GM10847 (cell line): Measurements from ENCODE around the gene CCDC92.

Experiments used
- POLR2A ChIP-seq: IDR thresholded peaks from 2 replicates; pipeline ENCODE4 v1.6.1; 2011; ENCODE audit not compliant: insufficient read length; ENCODE audit errors: extremely low read depth

Gene CCDC92

DNA sequence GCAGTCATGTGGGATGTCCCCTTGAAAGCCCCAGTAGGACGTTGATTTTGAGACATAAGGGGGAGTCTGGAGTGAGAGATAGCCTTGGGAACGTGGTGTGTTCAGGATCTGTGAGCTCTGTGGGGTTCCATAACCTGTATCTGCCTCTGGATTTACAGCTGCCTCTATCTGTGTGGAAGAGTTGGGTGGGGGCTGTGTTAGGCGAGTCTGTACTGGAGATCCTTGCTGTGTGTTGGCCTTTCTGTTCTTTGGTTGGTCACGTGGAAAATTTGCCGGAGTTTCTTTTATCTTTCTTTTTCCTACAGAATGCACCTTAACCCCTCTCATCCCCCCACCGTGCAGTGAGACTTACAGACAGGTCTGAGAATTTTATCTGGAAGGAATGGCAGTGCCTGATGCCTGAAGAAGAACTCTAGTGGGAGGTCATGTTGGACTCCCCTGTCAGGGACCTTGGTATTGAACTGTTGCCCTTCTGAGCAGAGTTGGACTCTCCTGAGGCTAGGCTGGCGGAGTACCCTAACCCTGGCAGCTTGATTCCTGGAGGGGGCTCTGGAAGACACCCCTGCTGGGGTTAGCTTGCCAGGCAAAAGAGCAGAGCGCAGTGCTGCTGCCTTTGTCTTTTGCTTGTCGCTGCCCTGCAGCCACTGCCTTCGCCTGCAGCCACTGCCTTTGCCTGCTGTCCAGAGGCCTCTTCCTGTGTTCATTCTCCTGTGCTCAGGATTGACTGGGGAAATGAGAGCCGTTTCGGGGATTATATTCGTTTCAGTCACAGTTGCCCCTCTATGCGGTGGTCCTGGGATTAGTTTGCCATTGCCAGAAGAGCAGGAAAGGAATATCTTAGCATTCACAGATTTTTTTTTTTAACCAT lies 34.4 kb upstream of the CCDC92 start:
- no peak for TF ChIP-seq POLR2A

DNA sequence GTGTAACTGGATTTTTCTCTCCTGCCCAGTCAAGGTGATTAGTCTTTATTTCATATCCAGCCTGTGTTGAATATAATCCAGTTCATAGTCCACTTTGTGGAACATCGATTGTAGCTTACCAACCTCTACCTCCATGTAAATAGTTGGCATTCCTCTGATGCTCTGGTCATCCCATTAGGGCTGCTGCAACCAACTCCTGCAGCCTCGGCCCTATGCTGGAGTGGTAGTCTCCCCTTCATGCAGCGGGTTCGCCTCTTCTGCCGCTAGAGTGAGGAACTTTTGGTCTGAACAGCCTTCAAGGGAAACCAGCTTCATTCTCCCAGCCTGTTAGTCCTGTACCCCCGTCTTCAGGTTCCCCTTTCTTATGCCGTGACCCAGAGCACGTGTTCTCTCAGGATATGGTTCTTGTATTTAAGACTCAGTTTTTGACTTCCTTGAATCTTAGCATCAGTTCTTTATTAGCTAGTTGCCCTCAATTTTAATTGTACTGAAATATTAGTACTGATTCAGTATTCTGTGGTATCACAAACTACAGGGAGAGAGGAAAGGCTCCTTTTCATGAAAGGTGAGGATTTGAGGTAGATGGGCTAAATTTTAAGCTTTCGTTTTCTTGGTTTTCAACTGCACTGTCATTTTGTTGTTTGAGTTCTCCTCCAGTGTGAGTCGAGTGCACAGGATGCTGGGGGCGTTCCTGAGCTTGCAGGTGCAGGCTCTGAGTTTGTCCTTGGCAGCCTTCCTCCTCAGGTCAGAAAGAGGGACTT lies 33.6 kb upstream of the CCDC92 start:
- TF ChIP-seq POLR2A, result no peak

DNA sequence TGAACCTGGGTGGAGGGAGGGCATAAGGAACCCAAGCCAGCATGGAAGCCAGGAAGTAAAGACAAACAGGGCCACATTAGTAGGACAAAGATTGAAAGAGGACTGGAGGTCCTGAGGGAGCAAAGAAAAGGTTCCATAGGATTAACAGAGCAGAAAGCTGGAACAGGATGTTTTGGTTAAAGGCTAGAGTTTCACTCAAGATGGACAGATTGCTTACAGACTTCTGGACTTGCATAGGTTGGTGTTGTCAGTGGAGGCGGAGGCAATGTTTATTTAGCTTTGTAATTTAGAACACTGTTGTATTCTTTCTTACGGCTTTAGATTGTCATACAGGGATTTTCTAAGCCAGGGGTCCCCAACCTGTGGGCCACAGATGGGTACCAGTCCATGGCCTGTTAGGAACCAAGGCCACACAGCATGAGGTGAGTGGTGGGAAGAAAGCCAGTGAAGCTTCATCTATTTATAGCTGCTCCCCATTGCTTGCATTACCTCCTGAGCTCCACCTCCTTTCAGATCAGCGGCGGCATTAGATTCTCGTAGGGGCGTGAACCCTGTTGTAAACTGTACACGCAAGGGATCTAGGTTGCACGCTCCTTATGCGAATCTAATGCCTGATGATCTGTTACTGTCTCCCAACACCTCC lies 31.7 kb upstream of the CCDC92 start:
- no peak for TF ChIP-seq POLR2A

DNA sequence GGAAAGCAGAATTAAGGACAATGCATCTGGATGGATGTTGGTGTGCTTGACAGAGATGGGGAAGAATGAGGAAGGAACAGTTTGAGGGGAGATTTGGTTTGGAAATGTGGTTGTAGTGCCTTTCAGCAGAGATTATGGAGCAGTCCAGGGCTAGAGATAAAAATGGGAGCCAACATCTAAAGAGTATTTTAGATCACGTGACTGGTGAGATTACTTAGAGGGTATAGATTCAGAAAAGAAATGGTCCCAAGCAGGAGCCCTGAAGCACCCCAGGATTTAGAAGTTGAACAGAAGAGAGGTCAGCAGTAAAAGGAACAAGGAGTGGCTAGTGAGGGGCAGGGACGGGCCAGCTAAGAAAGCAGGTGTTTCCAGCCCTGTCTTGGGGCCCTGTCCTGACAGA lies 30.0 kb upstream of the CCDC92 start:
- TF ChIP-seq POLR2A, result no peak

DNA sequence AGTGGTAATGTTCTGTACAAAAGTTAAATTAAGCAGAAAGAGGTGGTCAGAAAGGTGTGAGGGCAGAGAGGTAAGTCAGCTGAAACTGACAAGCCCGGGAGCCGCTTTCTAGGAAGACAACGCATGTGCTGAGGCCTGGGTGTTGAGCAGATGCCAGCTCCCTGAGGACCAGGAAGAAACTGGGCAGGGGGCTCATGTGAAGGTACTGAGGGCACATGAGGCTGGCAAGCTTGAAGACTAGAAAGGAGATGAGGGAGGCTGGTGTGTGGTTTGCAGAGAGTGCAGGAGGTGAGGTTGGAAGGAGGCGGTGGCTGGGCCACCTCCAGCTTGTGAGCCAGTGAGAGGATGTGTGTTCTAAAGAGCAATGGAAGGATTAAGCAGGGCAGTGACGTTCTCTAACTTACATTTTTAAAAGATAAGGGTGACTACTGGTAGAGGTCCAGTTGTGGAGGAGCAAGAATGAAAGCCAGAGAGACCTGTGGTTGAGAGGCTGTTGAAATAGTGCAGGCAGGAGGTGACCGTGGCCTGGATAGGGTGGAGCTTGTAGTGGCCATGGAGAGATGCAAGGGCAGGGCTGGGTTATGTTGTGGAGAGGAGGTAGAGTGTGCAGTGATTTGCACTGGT lies 29.5 kb upstream of the CCDC92 start:
- no peak for TF ChIP-seq POLR2A

DNA sequence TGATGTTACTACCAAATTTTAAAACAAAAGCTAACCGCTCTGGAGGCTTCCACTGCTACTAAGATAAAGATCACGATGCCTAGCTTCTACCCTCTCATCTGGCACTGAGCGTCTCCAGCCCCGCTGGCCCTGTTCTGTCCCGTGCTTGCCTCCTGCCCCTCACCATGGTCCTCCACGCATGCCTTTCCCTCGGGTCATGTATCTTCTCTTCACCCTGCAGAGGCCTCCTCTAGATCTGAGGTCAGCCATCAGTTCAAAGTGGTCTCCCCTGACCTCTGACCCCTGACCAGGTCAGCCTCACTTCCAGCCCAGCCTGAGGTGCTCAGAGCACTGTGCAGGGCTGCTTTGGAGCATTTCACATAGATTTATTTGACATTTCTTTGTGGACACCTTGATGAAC lies 28.7 kb upstream of the CCDC92 start:
- no peak for TF ChIP-seq POLR2A

DNA sequence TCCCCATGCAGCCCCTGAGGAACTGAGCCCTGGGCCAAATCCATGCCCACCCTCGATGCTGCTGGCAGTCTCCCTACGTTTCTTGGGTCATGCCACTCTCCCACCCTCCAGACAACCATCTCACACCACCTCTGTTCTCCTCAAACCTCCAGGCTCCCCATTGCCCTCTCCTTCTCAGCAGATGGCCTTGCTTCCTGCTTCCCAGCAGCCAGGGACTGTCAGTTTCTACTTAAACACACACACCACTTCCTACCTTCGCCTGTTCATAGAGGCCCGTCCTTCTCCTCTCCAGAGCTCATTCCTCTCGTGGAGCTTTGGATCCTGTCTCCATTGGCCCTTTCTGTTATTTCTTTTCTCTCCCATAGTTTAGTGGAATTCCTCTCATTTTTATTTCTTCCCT lies 27.5 kb upstream of the CCDC92 start:
- TF ChIP-seq POLR2A, result no peak

DNA sequence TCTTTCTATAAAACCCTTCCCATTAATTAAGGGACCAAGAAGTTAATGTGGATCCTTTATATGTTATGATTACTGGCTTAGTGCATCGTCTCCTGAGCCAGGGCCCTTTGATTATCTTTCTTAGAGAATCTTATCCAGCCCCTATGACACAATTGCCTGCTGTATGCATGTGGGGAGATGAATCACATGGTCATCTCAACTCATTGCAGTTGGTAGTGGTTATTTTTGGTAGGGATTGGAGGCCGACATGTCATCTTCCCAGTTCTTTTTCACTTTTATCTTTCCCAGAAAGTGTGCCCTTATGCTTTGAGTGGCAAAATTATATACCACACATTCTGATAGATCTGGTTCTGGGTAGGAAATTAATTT lies 26.3 kb upstream of the CCDC92 start:
- no peak for TF ChIP-seq POLR2A

DNA sequence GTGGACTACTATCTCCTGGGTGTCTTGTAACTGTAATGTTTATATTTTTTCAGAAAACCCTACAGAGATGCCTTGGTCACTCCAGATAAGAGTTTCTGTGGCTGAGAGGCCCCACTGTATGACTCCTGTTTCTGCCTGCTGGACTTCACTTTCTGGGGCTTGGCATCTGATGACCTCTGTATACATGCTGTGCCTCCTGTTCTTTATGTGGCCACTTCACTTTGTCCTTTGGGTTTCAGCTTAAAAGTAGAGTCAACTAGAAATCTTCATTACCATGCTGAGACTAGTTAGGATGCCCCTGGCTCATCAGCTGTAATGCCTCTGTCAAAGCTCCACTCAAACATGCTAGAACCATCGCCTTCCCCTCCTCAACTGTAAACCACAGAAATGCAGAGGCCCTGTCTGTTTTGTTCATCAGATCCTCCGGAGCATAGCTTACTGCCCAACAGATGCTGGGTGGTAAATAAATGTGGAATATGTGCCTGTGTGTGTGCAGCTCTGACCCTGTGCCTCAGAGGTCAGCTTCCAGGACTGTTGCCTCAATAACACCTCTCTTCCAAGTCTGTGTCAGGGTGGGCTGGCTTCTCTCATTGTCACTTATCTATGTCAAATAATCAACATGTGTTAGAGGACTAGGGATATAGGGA lies 25.8 kb upstream of the CCDC92 start:
- no peak for TF ChIP-seq POLR2A

DNA sequence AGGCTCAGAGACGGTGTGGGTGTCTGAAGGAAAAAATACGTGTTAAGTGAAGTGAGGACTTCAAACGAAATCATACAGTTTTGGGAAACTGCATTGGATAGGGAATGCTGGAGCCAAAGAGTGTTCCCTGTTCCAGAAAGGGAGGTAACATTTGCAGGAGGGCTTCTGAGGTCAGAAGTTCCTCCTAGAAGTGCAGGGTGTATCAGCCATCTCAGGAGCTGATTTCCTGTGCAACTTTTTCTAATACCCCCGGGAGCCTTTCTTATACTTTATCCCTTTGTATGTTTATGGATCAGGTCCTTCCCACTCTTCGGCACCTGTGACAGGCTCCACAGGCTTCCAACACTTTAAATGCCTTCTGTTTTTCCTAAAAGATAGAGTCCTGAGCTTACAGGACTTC lies 25.3 kb upstream of the CCDC92 start:
- TF ChIP-seq POLR2A, result no peak

DNA sequence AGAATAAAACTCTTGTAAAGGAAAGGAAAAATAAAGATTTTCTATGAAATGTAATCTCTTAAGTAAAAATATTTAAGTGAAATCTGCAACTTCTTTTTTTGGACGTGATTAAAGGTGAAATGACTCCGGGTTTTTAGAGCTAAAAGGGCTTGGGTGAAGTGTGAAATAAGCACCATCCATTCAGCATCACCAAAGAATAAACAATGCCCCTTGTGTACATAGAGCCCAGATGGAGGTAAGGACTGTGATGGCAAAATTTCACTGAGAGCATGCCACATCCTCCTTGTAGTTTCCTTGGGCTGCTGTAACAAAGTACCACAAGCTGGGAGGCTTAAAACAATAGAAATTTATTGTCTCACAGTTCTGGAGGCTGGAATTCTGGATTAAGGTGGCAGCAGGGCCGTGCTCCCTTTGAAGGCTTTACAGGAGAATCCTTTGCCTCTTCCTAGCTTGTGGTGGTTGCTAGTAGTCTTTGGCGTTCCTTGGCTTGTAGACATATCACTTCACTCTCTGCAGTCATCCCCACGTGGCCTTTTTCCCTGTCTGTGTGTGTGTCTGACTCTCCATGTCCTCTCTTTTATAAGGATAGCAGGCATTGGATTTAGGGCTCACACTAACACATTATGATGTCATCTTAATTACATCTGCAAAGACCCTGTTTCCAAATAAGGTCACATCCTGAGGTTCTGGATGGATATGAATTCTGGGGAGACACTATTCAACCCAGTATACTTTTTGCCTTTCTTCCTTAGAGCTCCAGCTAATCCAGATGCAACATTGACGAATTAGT lies 24.6 kb upstream of the CCDC92 start:
- TF ChIP-seq POLR2A, result no peak

DNA sequence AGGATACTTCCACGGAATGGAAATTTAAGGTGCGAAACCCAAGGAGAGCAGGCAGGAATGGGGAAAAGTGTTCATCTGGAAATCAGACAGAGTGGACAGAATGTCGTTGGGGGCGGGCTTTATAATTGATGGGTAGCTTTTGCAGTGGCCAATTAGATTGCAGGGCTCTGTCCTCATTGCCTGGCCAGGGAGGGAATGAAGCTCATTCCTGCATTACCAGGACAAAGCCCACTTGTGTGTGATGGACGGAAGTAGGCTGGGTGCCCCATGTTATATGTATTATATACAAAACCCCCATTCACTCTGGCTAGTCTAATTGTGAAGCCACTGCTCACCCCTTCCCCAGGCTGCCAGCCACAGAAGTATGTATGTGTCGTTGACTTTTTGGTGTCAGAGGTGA lies 23.9 kb upstream of the CCDC92 start:
- TF ChIP-seq POLR2A, result no peak

DNA sequence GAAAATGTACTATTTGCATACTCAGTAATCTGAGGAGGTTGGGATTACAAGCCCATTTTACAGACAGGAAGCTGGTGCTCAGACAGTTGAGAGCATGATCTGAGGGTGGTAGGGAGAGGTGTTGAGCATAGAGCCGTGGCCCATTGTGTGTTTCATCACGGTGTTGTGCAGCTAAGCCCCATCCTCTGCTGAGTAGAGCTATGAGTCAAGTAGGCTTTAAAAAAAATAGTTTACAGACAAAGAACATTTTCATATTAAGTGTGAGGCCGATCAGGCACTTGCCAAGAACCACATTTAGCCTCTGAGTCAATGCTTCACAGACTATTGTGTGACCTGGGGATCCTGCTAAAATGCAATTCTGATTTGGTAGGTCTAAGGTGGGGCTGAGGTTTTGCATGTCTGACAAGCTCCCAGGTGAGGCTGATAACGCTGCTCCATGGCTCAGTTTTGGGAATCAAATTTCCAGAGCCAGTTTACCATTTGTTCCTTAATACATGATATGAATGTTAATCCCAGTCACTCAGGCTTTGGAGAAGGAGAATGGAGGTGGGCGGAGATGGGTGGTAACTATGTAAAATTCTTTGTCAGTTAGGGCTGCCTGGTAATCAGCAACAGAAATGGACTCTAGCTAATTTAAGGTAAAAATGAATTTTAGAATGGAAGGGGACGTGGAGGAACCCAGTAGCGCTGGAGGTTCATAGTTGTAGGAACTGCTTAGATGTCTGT lies 22.6 kb upstream of the CCDC92 start:
- TF ChIP-seq POLR2A, result no peak
